CD4-positive, CD25-positive, alpha-beta regulatory T cell (primary cell): ENCODE measurements around the gene VSIR. TPM values are rescaled to one million over a fixed set of nuclear protein-coding genes. Genes with fewer than 3 reads are reported as not detected.

Experiments
- ATAC-seq, 2 donors: fragments of 150-1000 bp; cut with Tn5 transposase; one replicate each; pipeline ENCODE4 v1.10.0; 2021; ENCODE audit warnings: low read depth in 2 of 2, moderate number of reproducible peaks in 2 of 2, moderate library complexity in 1 of 2
- DNase-seq, 3 donors: peaks; one replicate each; pipeline versions ENCODE4 v3.0.0 to v3.0.0-alpha.2; 2012 to 2022; ENCODE audit warnings: mixed read lengths in 1 of 3
- H3K27ac ChIP-seq: one replicate; pipeline ENCODE4 v1.7.0; 2013; ENCODE audit warnings: mild to moderate bottlenecking, low read length; ENCODE audit not compliant: insufficient read depth, poor library complexity, severe bottlenecking
- H3K27me3 ChIP-seq: one replicate; pipeline ENCODE4 v1.7.0; 2013; ENCODE audit warnings: low read length; ENCODE audit not compliant: control insufficient read depth, insufficient read depth
- H3K36me3 ChIP-seq: one replicate; pipeline ENCODE4 v1.7.0; 2013; ENCODE audit warnings: mild to moderate bottlenecking, low read length, moderate library complexity; ENCODE audit not compliant: control insufficient read depth, insufficient read depth
- H3K4me1 ChIP-seq: 2 replicates; pipeline ENCODE4 v1.7.0; 2013; ENCODE audit warnings: mild to moderate bottlenecking, low read length; ENCODE audit not compliant: insufficient read depth, control insufficient read depth, poor library complexity, severe bottlenecking
- H3K4me3 ChIP-seq: one replicate; pipeline ENCODE4 v1.7.0; 2013; ENCODE audit warnings: low read depth, mild to moderate bottlenecking, low read length, moderate library complexity
- H3K9me3 ChIP-seq, 2 experiments: 1 replicate in 1 of 2; 2 replicates in 1 of 2; pipeline ENCODE4 v1.7.0; 2013; ENCODE audit warnings: low read length in 2 of 2, mild to moderate bottlenecking in 1 of 2, moderate library complexity in 1 of 2; ENCODE audit not compliant: control insufficient read depth in 2 of 2
- H3K27ac Mint-ChIP-seq, 3 donors: one replicate each; pipeline ENCODE4 v1.8.0; 2020 to 2022; ENCODE audit warnings: mild to moderate bottlenecking in 3 of 3, mixed read lengths in 3 of 3, moderate library complexity in 2 of 3
- H3K27me3 Mint-ChIP-seq: one replicate; pipeline ENCODE4 v1.8.0; 2022; ENCODE audit warnings: mild to moderate bottlenecking, mixed read lengths
- H3K36me3 Mint-ChIP-seq: one replicate; pipeline ENCODE4 v1.8.0; 2020; ENCODE audit warnings: mixed read lengths
- H3K4me1 Mint-ChIP-seq, 4 donors: one replicate each; pipeline ENCODE4 v1.8.0; 2020 to 2022; ENCODE audit warnings: mixed read lengths in 4 of 4, mild to moderate bottlenecking in 1 of 4
- H3K4me3 Mint-ChIP-seq, 4 donors: one replicate each; pipeline ENCODE4 v1.8.0; 2020 to 2022; ENCODE audit warnings: mild to moderate bottlenecking in 4 of 4, mixed read lengths in 4 of 4, moderate library complexity in 3 of 4
- H3K9me3 Mint-ChIP-seq, 7 donors: one replicate each; pipeline ENCODE4 v1.8.0; 2020 to 2022; ENCODE audit warnings: mixed read lengths in 7 of 7, mild to moderate bottlenecking in 3 of 7, moderate library complexity in 2 of 7
- polyA plus RNA-seq, 4 donors: library from polyadenylated mRNA; unstranded; fragments of 300-500 nt; fragmentation: Illumina TruSeq; gene quantifications; one replicate each; pipeline ENCODE4 v1.2.3, GENCODE V29; 2021
- total RNA-seq: library from RNA; stranded (reverse); gene quantifications from one replicate; pipeline ENCODE4 v1.2.3, GENCODE V29; 2022

VSIR gene
- total and polyA plus RNA-seq, 5 donors from 2014 or later = 167 to 339 (median 258) TPM

DNA sequence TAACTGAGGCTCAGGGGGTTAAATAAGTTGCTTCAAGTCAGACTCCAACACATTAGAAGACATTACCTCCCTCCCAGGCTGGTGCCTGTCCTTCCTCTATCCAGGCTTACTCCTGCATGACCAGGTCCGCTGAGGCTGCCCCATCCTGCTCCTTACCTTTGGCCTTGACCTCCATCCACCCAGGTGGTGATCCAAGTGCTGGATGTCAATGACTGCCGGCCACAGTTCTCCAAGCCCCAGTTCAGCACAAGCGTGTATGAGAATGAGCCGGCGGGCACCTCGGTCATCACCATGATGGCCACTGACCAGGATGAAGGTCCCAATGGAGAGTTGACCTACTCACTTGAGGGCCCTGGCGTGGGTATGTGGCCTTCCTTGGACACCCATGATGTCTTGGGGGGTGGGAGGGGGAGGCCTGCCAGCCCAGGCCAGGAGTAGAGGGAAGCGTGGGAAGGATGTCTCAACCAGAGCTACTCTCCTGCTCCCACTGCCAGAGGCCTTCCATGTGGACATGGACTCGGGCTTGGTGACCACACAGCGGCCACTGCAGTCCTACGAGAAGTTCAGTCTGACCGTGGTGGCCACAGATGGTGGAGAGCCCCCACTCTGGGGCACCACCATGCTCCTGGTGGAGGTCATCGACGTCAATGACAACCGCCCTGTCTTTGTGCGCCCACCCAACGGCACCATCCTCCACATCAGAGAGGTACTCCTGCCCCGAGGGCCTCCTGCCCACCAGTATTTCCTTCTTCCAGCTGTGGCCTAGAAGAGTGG lies 29.6 kb upstream of the VSIR start:
- DNase-seq = no peak
- Histone ChIP-seq H3K27ac (no peak overlapping the region), H3K9me3 (no peaks in the 10 kb centered on the region), H3K27me3 (no peaks in the 10 kb centered on the region), H3K36me3 (no peaks in the 10 kb centered on the region), H3K4me1 (no peaks in the 10 kb centered on the region), H3K4me3 (no peak overlapping the region)
- ATAC-seq = no peak
- Mint-ChIP-seq H3K27me3 (no peaks in the 10 kb centered on the region), H3K4me1 (peaks cover 0 to 3% (median 0%) of the 10 kb centered on the region in 4 donors), H3K36me3 (peaks cover 5% of the 10 kb centered on the region), H3K4me3 (no peak overlapping the region), H3K27ac (no peak overlapping the region), H3K9me3 (no peaks in the 10 kb centered on the region)

DNA sequence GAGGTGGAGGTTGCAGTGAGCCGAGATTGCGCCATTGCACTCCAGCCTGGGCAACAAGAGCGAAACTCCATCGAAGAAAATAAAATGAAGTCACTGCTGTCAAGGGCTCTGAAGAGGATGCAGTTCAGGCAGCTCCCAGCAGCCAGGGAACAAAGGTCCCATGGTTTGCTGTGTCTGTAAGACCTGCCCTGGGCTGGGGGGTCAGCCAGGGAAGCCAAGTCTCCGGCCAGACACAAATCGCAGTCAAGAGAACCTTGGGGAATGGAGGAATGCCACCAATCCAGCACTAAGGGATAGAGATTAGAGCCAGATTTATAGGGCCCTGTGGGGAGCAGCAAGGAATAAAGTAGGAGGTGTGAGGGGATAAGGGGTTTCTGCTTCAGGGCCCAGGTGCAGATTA lies 28.9 kb upstream of the VSIR start:
- Mint-ChIP-seq H3K9me3 (no peaks in the 10 kb centered on the region), H3K4me3 (no peak overlapping the region), H3K4me1 (peaks cover 0 to 5% (median 3%) of the 10 kb centered on the region in 4 donors), H3K27ac (no peak overlapping the region), H3K36me3 (peaks cover 9% of the 10 kb centered on the region), H3K27me3 (peaks cover 5% of the 10 kb centered on the region)
- H3K27ac ChIP-seq = no peak overlapping the region
- H3K36me3 ChIP-seq = no peaks in the 10 kb centered on the region
- H3K4me1 ChIP-seq = no peaks in the 10 kb centered on the region
- H3K4me3 ChIP-seq = no peak overlapping the region
- H3K9me3 ChIP-seq = no peaks in the 10 kb centered on the region
- ATAC-seq = no peak
- H3K27me3 ChIP-seq = no peaks in the 10 kb centered on the region
- DNase-seq = no peak

DNA sequence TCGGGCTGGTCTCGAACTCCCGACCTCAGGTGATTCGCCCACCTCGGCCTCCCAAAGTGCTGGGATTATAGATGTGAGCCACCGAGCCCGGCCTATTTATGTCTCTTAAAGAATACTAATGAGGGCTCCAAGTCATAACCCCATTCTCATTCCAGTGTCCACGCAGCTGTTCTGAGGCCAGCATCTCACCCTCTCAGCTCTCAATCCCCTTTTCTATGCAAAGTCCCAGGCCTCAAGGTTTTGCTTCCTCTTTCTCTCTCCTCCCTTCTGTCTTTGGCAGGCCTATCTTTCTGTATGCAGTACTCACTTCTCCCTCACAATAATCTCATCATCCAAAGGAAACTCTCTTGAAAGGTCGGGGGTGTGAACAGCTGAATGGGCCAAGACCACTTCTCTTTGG lies 28.0 kb upstream of the VSIR start:
- H3K27ac Mint-ChIP-seq = no peak overlapping the region
- peaks cover 10% of the 10 kb centered on the region for H3K36me3 Mint-ChIP-seq
- H3K9me3 ChIP-seq = no peaks in the 10 kb centered on the region
- H3K4me1 Mint-ChIP-seq = peaks cover 0 to 7% (median 4%) of the 10 kb centered on the region in 4 donors
- no peak overlapping the region for H3K27ac ChIP-seq
- H3K36me3 ChIP-seq = no peaks in the 10 kb centered on the region
- no peak overlapping the region for H3K4me3 Mint-ChIP-seq
- H3K4me3 ChIP-seq = no peak overlapping the region
- H3K27me3 ChIP-seq = no peaks in the 10 kb centered on the region
- ATAC-seq (no peak), DNase-seq (no peak)
- H3K9me3 Mint-ChIP-seq = no peaks in the 10 kb centered on the region
- H3K4me1 ChIP-seq = no peaks in the 10 kb centered on the region
- peaks cover 6% of the 10 kb centered on the region for H3K27me3 Mint-ChIP-seq

DNA sequence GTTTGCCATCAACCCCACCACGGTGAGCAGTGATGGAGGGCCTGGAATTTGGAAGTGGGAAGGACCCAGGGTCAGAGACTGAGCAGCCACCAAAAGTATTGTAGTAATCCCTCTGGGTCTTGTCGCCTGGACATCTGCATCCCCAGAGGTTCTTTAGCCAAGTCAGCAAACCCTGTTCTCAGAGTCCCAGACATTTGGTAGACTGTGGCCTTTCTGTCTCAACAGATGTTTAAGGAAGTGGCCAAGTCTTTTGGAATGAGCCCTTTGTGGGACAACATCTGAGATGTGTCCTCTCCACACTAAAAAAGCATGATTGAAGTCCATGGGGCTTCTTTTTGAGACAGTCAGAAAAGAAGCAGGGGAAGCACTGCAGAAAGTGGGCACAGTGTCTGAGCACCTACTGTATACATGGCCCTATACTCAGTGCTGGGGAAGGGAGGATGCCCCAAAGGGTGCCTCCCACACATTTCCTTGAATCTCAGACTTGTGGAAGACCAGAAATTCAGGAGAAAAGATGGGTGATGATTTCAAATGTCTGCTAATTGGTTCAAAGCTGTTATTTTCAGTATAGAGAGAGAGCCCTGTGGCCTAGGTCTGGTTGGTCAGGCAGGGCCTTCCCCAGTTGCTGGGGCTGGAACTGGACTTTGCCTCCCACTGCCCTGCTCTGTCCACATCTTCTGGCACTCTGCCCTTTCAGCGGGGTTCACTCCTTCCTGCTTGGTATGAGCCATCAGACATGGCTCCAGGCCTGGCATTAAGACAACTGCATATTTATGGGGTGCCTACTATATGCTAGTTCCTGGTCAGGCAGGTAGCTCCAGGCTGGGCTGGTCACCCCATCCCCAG lies 26.5 kb upstream of the VSIR start:
- no peak for ATAC-seq
- DNase-seq = no peak
- H3K4me1 ChIP-seq = no peaks in the 10 kb centered on the region
- no peak overlapping the region for H3K4me3 Mint-ChIP-seq
- no peak overlapping the region for H3K27ac Mint-ChIP-seq
- no peaks in the 10 kb centered on the region for H3K36me3 ChIP-seq
- H3K27me3 ChIP-seq = no peaks in the 10 kb centered on the region
- no peaks in the 10 kb centered on the region for H3K9me3 ChIP-seq
- H3K27ac ChIP-seq = no peak overlapping the region
- peaks cover 0 to 1% (median 0%) of the 10 kb centered on the region in 7 donors for H3K9me3 Mint-ChIP-seq
- peaks cover 0 to 7% (median 3%) of the 10 kb centered on the region in 4 donors for H3K4me1 Mint-ChIP-seq
- H3K27me3 Mint-ChIP-seq = peaks cover 6% of the 10 kb centered on the region
- H3K4me3 ChIP-seq = no peak overlapping the region
- H3K36me3 Mint-ChIP-seq = peaks cover 10% of the 10 kb centered on the region

DNA sequence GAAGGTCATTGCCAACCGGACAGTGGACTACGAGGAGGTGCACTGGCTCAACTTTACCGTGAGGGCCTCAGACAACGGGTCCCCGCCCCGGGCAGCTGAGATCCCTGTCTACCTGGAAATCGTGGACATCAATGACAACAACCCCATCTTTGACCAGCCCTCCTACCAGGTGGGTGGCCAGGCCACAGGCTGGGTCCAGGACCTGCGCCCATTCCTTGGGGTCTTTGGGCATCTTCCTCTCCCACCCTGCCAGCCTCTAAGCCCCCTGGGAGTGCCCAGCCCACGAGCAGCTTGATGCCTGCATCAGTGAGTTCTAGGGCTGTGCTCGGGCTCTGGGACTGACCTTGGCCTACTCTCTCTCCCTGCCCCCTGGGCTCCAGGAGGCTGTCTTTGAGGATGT lies 25.8 kb upstream of the VSIR start:
- H3K36me3 Mint-ChIP-seq = peaks cover 16% of the 10 kb centered on the region
- H3K27ac ChIP-seq = no peak overlapping the region
- no peak overlapping the region for H3K4me3 ChIP-seq
- no peak overlapping the region for H3K27ac Mint-ChIP-seq
- H3K4me3 Mint-ChIP-seq = no peak overlapping the region
- peaks cover 6% of the 10 kb centered on the region for H3K27me3 Mint-ChIP-seq
- DNase-seq (no peak), ATAC-seq (no peak)
- no peaks in the 10 kb centered on the region for H3K9me3 ChIP-seq
- no peaks in the 10 kb centered on the region for H3K27me3 ChIP-seq
- H3K36me3 ChIP-seq = no peaks in the 10 kb centered on the region
- H3K9me3 Mint-ChIP-seq = peaks cover 0 to 1% (median 0%) of the 10 kb centered on the region in 7 donors
- peaks cover 0 to 7% (median 3%) of the 10 kb centered on the region in 4 donors for H3K4me1 Mint-ChIP-seq
- H3K4me1 ChIP-seq = no peaks in the 10 kb centered on the region

DNA sequence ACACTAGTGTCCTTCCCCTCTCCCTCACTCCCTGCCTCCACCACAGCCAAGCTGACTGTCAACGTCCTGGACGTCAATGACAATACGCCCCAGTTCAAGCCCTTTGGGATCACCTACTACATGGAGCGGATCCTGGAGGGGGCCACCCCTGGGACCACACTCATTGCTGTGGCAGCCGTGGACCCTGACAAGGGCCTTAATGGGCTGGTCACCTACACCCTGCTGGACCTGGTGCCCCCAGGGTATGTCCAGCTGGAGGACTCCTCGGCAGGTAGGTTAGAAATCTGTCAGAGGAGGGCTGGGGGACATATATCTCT lies 24.9 kb upstream of the VSIR start:
- H3K27me3 Mint-ChIP-seq = peaks cover 11% of the 10 kb centered on the region
- no peak for ATAC-seq
- H3K9me3 ChIP-seq = no peaks in the 10 kb centered on the region

DNA sequence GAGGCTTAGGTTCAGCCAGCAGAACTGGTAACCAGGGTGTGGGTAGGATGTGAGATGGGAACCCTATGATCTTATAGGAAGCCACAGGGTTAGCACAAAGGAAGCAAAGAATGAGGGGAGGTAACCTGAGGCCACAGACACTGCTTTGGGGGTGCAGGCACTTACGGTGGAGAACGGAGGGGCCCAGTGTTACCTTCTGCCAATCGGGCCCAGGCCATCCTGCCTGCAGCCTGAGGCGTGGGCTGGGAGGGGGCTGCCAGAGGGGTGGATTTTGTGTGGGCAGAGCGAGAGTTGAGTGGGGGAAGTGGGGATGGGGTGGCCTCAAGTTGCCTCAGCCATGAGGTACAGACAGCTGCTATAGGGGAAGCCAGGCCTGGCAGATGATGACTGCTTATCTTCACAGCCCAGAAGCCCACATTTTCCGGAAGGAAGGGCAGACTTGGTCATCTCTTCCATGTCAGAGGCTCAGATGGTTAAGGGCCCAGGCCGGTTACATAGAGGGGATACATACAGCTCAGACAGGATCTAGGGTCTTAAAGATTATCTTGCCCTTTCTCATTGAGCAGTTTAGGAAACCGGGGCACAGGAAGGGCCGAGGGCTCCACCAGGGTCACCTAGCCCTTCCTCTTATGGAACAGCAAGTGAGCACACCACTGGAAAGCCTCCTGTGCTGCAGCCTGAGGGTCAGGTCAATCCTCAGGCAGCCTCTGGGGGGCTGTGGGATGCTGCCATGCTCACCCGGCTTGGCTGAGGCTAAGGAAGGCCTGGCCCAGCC lies 24.4 kb upstream of the VSIR start:
- Mint-ChIP-seq H3K4me1 (peaks cover 0 to 7% (median 3%) of the 10 kb centered on the region in 4 donors), H3K27ac (peak overlapping the region; percentile 2 to 70 (median 22)), H3K4me3 (no peak overlapping the region), H3K36me3 (peaks cover 19% of the 10 kb centered on the region), H3K27me3 (peaks cover 11% of the 10 kb centered on the region), H3K9me3 (peaks cover 0 to 1% (median 0%) of the 10 kb centered on the region in 7 donors)
- DNase-seq (no peak), ATAC-seq (no peak)
- H3K27me3 ChIP-seq = no peaks in the 10 kb centered on the region
- H3K36me3 ChIP-seq = no peaks in the 10 kb centered on the region
- no peak overlapping the region for H3K27ac ChIP-seq
- no peak overlapping the region for H3K4me3 ChIP-seq
- H3K4me1 ChIP-seq = no peaks in the 10 kb centered on the region
- H3K9me3 ChIP-seq = no peaks in the 10 kb centered on the region

More for the DNA sequence above, 24.9 kb upstream of the VSIR start:
- Mint-ChIP-seq H3K36me3 (peaks cover 19% of the 10 kb centered on the region), H3K9me3 (peaks cover 0 to 1% (median 0%) of the 10 kb centered on the region in 7 donors), H3K4me1 (peaks cover 0 to 7% (median 3%) of the 10 kb centered on the region in 4 donors), H3K27ac (no peak overlapping the region), H3K4me3 (no peak overlapping the region)
- H3K27me3 ChIP-seq = no peaks in the 10 kb centered on the region
- no peak overlapping the region for H3K27ac ChIP-seq
- H3K36me3 ChIP-seq = no peaks in the 10 kb centered on the region
- no peaks in the 10 kb centered on the region for H3K4me1 ChIP-seq
- no peak for DNase-seq
- H3K4me3 ChIP-seq = no peak overlapping the region
